Caco-2 (cell line): ENCODE measurements around the gene AKR7A2. TPM values are rescaled to one million over a fixed set of nuclear protein-coding genes. Genes with fewer than 3 reads are reported as not detected.
"Not testable (repeated sequence)": the region's sequence is repeated elsewhere in the genome, so short reads cannot be mapped to it uniquely, and the experiment has no call there.

Source experiments
- BruUV-seq: library from RNA; stranded (reverse); fragments of 400-500 nt; replicated peaks from 2 replicates; lab custom pipeline; 2021; lab: Mats Ljungman, UMichigan
- CTCF ChIA-PET: fragments of 300-600 bp; sonication (Branson Sonifier 250); formaldehyde crosslinking; loops from one replicate; lab custom pipeline; 2022; ENCODE audit warnings: antibody characterized with exemption; lab: Charles Lee
- POLR2A ChIA-PET: fragments of 300-600 bp; sonication (Branson Sonifier 250); formaldehyde crosslinking; loops from one replicate; lab custom pipeline; 2022; ENCODE audit warnings: antibody characterized with exemption; lab: Charles Lee
- DNase-seq, 2 experiments: peaks; one replicate each; pipeline versions ENCODE4 v3.0.0 to v3.0.0-alpha.2; 2020 to 2022
- H3K27me3 ChIP-seq: replicated peaks from 2 replicates; pipeline ENCODE4 v1.6.0; 2011; ENCODE audit warnings: low read length; ENCODE audit not compliant: control insufficient read depth, insufficient read depth
- H3K36me3 ChIP-seq: 2 replicates; pipeline ENCODE4 v1.5.1; 2011; ENCODE audit warnings: low read length; ENCODE audit not compliant: control insufficient read depth, insufficient read depth
- H3K4me1 ChIP-seq: fragments of 250-450 bp; sonication (Bioruptor Pico); 2 replicates; pipeline ENCODE4 v1.5.1; 2020; ENCODE audit warnings: mild to moderate bottlenecking
- H3K4me3 ChIP-seq: 2 replicates; pipeline ENCODE4 v1.5.1; 2011; ENCODE audit warnings: low read depth, mild to moderate bottlenecking, control low read depth, low read length
- H3K9me3 ChIP-seq: fragments of 250-450 bp; sonication (Bioruptor Pico); 2 replicates; pipeline ENCODE4 v1.5.1; 2020; ENCODE audit warnings: mild to moderate bottlenecking, moderate library complexity
- H3K27ac Mint-ChIP-seq: one replicate; pipeline ENCODE4 v1.8.0; 2022; ENCODE audit warnings: mixed read lengths; ENCODE audit not compliant: unreplicated experiment
- H3K27me3 Mint-ChIP-seq: one replicate; pipeline ENCODE4 v1.8.0; 2022; ENCODE audit warnings: mixed read lengths; ENCODE audit not compliant: insufficient read depth, unreplicated experiment
- H3K36me3 Mint-ChIP-seq: one replicate; pipeline ENCODE4 v1.8.0; 2022; ENCODE audit warnings: mild to moderate bottlenecking, mixed read lengths; ENCODE audit not compliant: insufficient read depth, unreplicated experiment
- H3K4me1 Mint-ChIP-seq: one replicate; pipeline ENCODE4 v1.8.0; 2022; ENCODE audit warnings: low read depth, mixed read lengths; ENCODE audit not compliant: unreplicated experiment
- H3K4me3 Mint-ChIP-seq: one replicate; pipeline ENCODE4 v1.8.0; 2022; ENCODE audit warnings: mild to moderate bottlenecking, moderate library complexity, mixed read lengths; ENCODE audit not compliant: unreplicated experiment
- H3K9me3 Mint-ChIP-seq: one replicate; pipeline ENCODE4 v1.8.0; 2022; ENCODE audit warnings: mixed read lengths; ENCODE audit not compliant: unreplicated experiment
- intact Hi-C: fragments of 100-400 bp; cut with micrococcal nuclease; formaldehyde crosslinking; loops from one replicate; pipeline ENCODE4 v1.10.0; 2022; ENCODE audit not compliant: unreplicated experiment
- total RNA-seq: library from RNA; stranded (reverse); gene quantifications from 2 replicates; pipeline ENCODE4 v1.2.3, GENCODE V29; 2022
- TF ChIP-seq, protein P1 (sequence below), 2 experiments: fragments of 200-600 bp in 1 of 2; IDR thresholded peaks; 1 replicate in 1 of 2; 2 replicates in 1 of 2; pipeline versions ENCODE4 v1.5.1 to v1.8.0; 2011 to 2022; ENCODE audit warnings: antibody characterized with exemption in 1 of 2, control low read depth in 1 of 2, inconsistent platforms in 1 of 2, low read depth in 1 of 2, low read length in 1 of 2, mild to moderate bottlenecking in 1 of 2, moderate library complexity in 1 of 2; ENCODE audit not compliant: insufficient read depth in 1 of 2, severe bottlenecking in 1 of 2, unreplicated experiment in 1 of 2

AKR7A2 gene
- total RNA-seq, 1 experiment from 2014 or later = 55.4 TPM

DNA sequence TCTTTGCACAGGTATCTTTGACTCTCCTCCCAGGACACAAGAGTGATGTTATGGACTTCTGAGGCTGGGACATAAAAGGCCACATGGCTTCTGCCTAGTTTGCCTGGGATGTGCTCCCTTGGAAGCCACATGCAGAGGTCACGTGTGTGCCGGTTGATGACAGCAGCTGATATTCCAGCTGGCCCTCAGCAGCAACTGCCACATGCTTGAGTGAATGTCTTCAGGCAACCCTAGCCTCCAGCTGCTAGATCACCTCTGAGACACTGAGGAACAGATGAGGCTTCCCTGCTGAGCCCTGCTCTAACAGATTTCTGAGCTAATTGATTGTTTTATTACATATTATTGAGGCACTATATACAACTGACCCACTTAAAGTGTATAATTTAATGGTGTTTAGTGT is 11.7 kb downstream of the AKR7A2 start:
- POLR2A ChIA-PET = no interaction called here
- H3K36me3 Mint-ChIP-seq = peaks cover 7% of the 10 kb centered on the region

GRCh38 chr1:19294638-19295037 is 17.3 kb downstream of the AKR7A2 start:
- ChIA-PET CTCF (no interaction called here), POLR2A (no interaction called here)
- Histone ChIP-seq H3K4me3 (no peak overlapping the region), H3K4me1 (no peaks in the 10 kb centered on the region), H3K36me3 (no peaks in the 10 kb centered on the region), H3K9me3 (peaks cover 13% of the 10 kb centered on the region; the same call in 1 of the 2 replicates), H3K27me3 (no peaks in the 10 kb centered on the region)
- TF ChIP-seq, protein P1, sequence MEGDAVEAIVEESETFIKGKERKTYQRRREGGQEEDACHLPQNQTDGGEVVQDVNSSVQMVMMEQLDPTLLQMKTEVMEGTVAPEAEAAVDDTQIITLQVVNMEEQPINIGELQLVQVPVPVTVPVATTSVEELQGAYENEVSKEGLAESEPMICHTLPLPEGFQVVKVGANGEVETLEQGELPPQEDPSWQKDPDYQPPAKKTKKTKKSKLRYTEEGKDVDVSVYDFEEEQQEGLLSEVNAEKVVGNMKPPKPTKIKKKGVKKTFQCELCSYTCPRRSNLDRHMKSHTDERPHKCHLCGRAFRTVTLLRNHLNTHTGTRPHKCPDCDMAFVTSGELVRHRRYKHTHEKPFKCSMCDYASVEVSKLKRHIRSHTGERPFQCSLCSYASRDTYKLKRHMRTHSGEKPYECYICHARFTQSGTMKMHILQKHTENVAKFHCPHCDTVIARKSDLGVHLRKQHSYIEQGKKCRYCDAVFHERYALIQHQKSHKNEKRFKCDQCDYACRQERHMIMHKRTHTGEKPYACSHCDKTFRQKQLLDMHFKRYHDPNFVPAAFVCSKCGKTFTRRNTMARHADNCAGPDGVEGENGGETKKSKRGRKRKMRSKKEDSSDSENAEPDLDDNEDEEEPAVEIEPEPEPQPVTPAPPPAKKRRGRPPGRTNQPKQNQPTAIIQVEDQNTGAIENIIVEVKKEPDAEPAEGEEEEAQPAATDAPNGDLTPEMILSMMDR (IDR thresholded peaks at IDR 0.05; ENCODE audit: insufficient read depth in 1 of 2, low read depth in 1 of 2, low read length in 1 of 2, severe bottlenecking in 1 of 2, unreplicated experiment in 1 of 2) = no peak
- H3K36me3 Mint-ChIP-seq = no peaks in the 10 kb centered on the region
- peak in 1 of 2 experiments; percentile 10 for DNase-seq
- BruUV-seq = no TSS peak
- peaks cover 3% of the 10 kb centered on the region for H3K4me1 Mint-ChIP-seq
- H3K27me3 Mint-ChIP-seq = no peaks in the 10 kb centered on the region
- intact Hi-C loops = no loop called here
- no peak overlapping the region for H3K27ac Mint-ChIP-seq
- H3K4me3 Mint-ChIP-seq = no peak overlapping the region
- H3K9me3 Mint-ChIP-seq = peaks cover 34% of the 10 kb centered on the region

More for the DNA sequence above, 11.7 kb downstream of the AKR7A2 start:
- Histone ChIP-seq H3K4me3 (no peak overlapping the region), H3K9me3 (peaks cover 3% of the 10 kb centered on the region; the same call in 1 of the 2 replicates), H3K36me3 (0 out of 2 replicates have a peak, but pooled peaks cover 1% of the 10 kb centered on the region), H3K27me3 (no peaks in the 10 kb centered on the region), H3K4me1 (no peaks in the 10 kb centered on the region)
- H3K27me3 Mint-ChIP-seq = no peaks in the 10 kb centered on the region
- CTCF ChIA-PET = no interaction called here
- BruUV-seq = no TSS peak
- no peaks in the 10 kb centered on the region for H3K4me1 Mint-ChIP-seq
- no peak overlapping the region for H3K4me3 Mint-ChIP-seq
- no peak for DNase-seq
- no peak overlapping the region for H3K27ac Mint-ChIP-seq
- TF ChIP-seq, protein P1 (IDR thresholded peaks at IDR 0.05; ENCODE audit: insufficient read depth in 1 of 2, low read depth in 1 of 2, low read length in 1 of 2, severe bottlenecking in 1 of 2, unreplicated experiment in 1 of 2) = no peak
- intact Hi-C loops = no loop called here
- peaks cover 10% of the 10 kb centered on the region for H3K9me3 Mint-ChIP-seq

GRCh38 chr1:19289244-19289643 is 22.7 kb downstream of the AKR7A2 start:
- intact Hi-C loops = no loop called here
- H3K9me3 Mint-ChIP-seq = peaks cover 15% of the 10 kb centered on the region
- peaks cover 10% of the 10 kb centered on the region for H3K4me1 Mint-ChIP-seq
- H3K4me3 Mint-ChIP-seq = peak overlapping the region; percentile 66
- DNase-seq = no peak
- H3K4me3 ChIP-seq = peak overlapping the region; percentile 53
- H3K4me1 ChIP-seq = no peaks in the 10 kb centered on the region
- no peaks in the 10 kb centered on the region for H3K36me3 Mint-ChIP-seq
- no peaks in the 10 kb centered on the region for H3K27me3 ChIP-seq
- no TSS peak for BruUV-seq
- POLR2A ChIA-PET = no interaction called here
- no peak overlapping the region for H3K27ac Mint-ChIP-seq
- no peaks in the 10 kb centered on the region for H3K27me3 Mint-ChIP-seq
- TF ChIP-seq, protein P1 (IDR thresholded peaks at IDR 0.05; ENCODE audit: insufficient read depth in 1 of 2, low read depth in 1 of 2, low read length in 1 of 2, severe bottlenecking in 1 of 2, unreplicated experiment in 1 of 2) = no peak
- CTCF ChIA-PET = no interaction called here
- H3K36me3 ChIP-seq = no peaks in the 10 kb centered on the region
- H3K9me3 ChIP-seq = no peaks in the 10 kb centered on the region

- H3K4me1 ChIP-seq, H3K36me3 Mint-ChIP-seq, H3K27ac Mint-ChIP-seq, H3K27me3 Mint-ChIP-seq, H3K9me3 ChIP-seq, intact Hi-C loops, BruUV-seq, H3K36me3 ChIP-seq, H3K27me3 ChIP-seq: not testable (repeated sequence)
- H3K9me3 Mint-ChIP-seq = peaks cover 10% of the 10 kb centered on the region
- POLR2A ChIA-PET = interaction anchor here (0.7 kb wide), 1 partner anchor 28 kb away, joined by 3 read pairs; no protein-coding TSS in a partner anchor
- H3K4me1 Mint-ChIP-seq = peaks cover 10% of the 10 kb centered on the region
- CTCF ChIA-PET = interaction anchor here (0.6 kb wide), 2 partner anchors 18 to 34 kb away, joined by 3 to 4 read pairs; no protein-coding TSS in a partner anchor
- H3K4me3 ChIP-seq = peak within 1 kb of the TSS; percentile 53
- peak; percentile 59 to 72 for DNase-seq
- H3K4me3 Mint-ChIP-seq = peak within 1 kb of the TSS; percentile 66
Observed at GRCh38 chr1:19288324-19289241, 23.4 kb downstream of the AKR7A2 start, which contains the start of gene AKR7A3. Gene AKR7A3, minus strand, starts transcription at chr1:19288770. Its CDS starts 61 bp downstream, at chr1:19288709.
